ENCODE results near the gene MED31.
A peak's percentile ranks its signal among the peaks of the same experiment; 100 is the strongest.
"Not testable (repeated sequence)": the region's sequence is repeated elsewhere in the genome, so short reads cannot be mapped to it uniquely, and the experiment has no call there.

MED31 gene

DNA sequence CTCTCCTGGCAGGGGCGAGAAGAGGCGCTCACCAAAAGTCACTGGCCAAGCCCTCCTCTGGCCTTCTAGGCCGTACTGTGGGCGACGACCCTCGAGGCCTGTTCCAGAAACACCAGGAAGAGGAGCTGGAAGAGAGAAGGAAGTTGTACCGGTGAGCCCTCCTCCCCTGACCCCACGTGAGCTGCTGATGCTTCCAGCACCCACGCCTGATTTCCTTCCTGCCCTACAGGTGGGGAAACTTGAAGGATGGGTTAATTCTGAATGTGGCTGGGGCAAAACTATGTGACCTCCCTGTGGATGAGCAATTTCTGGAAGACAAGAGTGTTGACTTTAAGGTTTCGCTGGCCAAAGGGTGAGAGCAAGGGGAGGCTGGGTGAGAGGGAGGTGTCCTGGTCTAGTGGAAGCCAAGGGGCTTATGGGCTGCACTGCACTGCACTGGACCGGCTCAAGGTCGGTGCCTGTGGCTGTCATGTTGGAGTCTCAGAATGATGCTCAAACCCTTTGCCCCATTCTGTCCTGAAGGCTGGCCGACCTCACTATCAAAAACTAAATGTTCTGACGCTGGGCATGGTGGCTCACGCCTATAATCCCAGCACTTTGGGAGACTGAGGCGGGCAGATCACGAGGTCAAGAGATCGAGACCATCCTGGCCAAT is 6.4 kb upstream of the MED31 start:
- no peak for DNase-seq (ENCODE audit: low spot score)
- in situ Hi-C loops (cut with MboI; ENCODE audit: low pct_unique_long_range_greater_than_20kb, low sequenced_read_pairs, unreplicated experiment), result loop anchor here (25.0 kb wide), 1 partner anchor 180 kb away; the partner anchor contains the start of gene TEKT1
- no peak for TF ChIP-seq CTCF (IDR thresholded peaks at IDR 0.05; ENCODE audit: extremely low read depth, insufficient read depth, missing control alignments)

GRCh38 chr17:6656797-6657632 is 5.6 kb upstream of the MED31 start:
- DNase-seq (ENCODE audit: low spot score), result peak; percentile 45
- in situ Hi-C loops (cut with MboI; ENCODE audit: low pct_unique_long_range_greater_than_20kb, low sequenced_read_pairs, unreplicated experiment), result loop anchor here (25.0 kb wide), 1 partner anchor 180 kb away; the partner anchor contains the start of gene TEKT1

DNA sequence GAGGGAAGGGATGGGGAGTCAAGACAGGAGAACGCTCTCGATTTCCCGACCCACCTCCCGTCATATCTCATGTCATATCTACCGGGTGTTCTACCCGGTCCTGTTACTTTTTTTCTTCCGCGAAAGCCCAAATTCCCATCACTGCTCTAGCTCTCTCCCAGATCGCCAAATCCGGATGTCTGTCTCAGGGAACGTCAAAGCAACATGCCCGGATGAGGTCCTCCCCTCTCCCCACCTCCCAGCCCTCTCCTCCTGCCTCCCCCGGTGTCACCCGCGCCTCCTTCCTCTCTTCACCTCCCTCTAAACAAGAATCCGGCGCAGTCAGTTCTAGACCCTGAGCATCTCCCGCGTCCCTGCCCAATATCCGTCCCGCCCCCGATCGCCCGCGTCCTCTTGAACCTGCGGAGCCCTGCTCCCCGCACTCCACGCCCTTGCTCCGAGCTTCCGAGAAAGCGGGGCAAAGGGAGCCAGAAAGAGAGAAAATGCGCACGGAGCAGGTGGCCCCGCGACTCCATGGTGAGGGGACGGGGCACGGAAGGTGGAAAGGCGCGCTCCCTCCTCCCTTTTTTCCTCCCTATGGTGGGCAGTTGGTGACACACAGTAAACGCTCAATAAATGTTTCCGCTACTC is 4.4 kb upstream of the MED31 start:
- in situ Hi-C loops (cut with MboI; ENCODE audit: low pct_unique_long_range_greater_than_20kb, low sequenced_read_pairs, unreplicated experiment), result loop anchor here (25.0 kb wide), 1 partner anchor 181 kb away; the partner anchor contains the start of gene TEKT1
- DNase-seq (ENCODE audit: low spot score), result not testable (repeated sequence)

DNA sequence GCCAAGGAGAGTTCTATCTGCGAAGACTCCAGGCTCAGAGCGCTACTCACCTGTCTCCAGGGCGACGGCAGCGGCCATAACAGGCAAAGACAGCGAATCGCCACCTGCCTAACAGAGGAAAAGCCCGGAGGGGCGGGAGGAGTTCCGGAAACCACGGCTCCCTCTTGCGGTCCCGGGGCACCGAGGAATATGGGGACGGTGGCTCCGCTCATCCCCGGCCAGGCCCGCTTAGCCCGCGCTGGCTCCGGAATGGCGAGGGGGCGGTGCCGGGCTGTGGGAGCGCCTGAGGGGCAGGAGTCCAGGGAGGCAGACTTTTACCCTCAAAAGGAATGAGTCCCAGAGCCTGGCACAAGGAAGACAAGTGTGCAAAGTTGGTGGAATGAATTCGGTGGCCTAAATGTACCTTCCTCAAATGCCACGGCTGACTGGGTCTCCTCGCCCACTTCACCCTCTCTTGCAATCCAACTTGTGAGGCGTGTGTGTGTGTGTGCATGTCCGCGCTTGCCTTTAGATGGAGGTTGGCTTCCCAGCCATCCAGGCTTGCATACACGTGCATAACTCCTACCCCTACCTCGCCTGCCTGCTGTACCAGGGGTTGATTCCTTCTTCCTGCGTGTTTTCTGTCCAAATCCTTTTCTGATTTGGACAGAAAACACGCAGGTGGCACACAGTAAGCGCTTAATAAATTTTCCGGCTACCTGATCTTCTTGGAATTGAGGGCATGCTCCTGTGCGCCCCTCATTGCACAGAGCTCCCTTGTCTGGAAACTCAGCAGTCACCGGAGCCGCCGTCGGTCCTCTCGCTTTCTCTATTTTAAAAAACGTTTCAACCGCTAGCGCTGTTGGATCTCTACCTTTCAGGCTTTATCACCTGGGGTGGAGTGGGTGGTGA is 3.7 kb upstream of the MED31 start:
- no peak for TF ChIP-seq CTCF (IDR thresholded peaks at IDR 0.05; ENCODE audit: extremely low read depth, insufficient read depth, missing control alignments)
- no peak for DNase-seq (ENCODE audit: low spot score)
- in situ Hi-C loops (cut with MboI; ENCODE audit: low pct_unique_long_range_greater_than_20kb, low sequenced_read_pairs, unreplicated experiment), result loop anchor here (25.0 kb wide), 1 partner anchor 182 kb away; the partner anchor contains the start of gene TEKT1

GRCh38 chr17:6651919-6652452 is 581 bp upstream of the MED31 start:
- in situ Hi-C loops (cut with MboI; ENCODE audit: low pct_unique_long_range_greater_than_20kb, low sequenced_read_pairs, unreplicated experiment), result loop anchor here (25.0 kb wide), 1 partner anchor 185 kb away; the partner anchor contains the start of gene TEKT1
- DNase-seq (ENCODE audit: low spot score), result peak; percentile 47
- no peak for TF ChIP-seq CTCF (IDR thresholded peaks at IDR 0.05; ENCODE audit: extremely low read depth, insufficient read depth, missing control alignments)

GRCh38 chr17:6648181-6648580 is 3.2 kb downstream of the MED31 start:
- peak; percentile 35 for TF ChIP-seq CTCF (IDR thresholded peaks at IDR 0.05; ENCODE audit: extremely low read depth, insufficient read depth, missing control alignments)
- in situ Hi-C loops (cut with MboI; ENCODE audit: low pct_unique_long_range_greater_than_20kb, low sequenced_read_pairs, unreplicated experiment), result no loop called here
- DNase-seq (ENCODE audit: low spot score), result no peak

Measured in GM13977 (cell line).